Breast epithelium (tissue), 3 donors: ENCODE results near the gene HELZ.

Experiments
- CTCF ChIP-seq, 3 donors: fragments of 450-650 bp; IDR thresholded peaks; one replicate each; pipeline ENCODE4 v1.5.1; 2016 to 2017; ENCODE audit warnings: antibody characterized with exemption in 3 of 3, mild to moderate bottlenecking in 3 of 3, moderate library complexity in 3 of 3
- POLR2A ChIP-seq: fragments of 450-650 bp; IDR thresholded peaks from one replicate; pipeline ENCODE4 v1.6.1; 2016; ENCODE audit warnings: antibody characterized with exemption, mild to moderate bottlenecking, moderate library complexity
- POLR2AphosphoS5 ChIP-seq, 3 donors: sonication (generic); formaldehyde crosslinking; IDR thresholded peaks; one replicate each; pipeline ENCODE4 v1.6.1; 2017; ENCODE audit warnings: antibody characterized with exemption in 3 of 3

- TF ChIP-seq POLR2AphosphoS5 (IDR thresholded peaks at IDR 0.05) (no peak), CTCF (IDR thresholded peaks at IDR 0.05) (no peak), POLR2A (no peak)
Measured at GRCh38 chr17:67107811-67108775, 136.9 kb downstream of the HELZ start.
